DOHH2 (cell line): ENCODE measurements around the gene RASGRP2.

Experiments used
- H3F3A ChIP-seq: fragments of 200-600 bp; sonication (generic), shearing (Covaris generic); 2 replicates; pipeline ENCODE4 v1.6.0; 2016; ENCODE audit warnings: antibody characterized with exemption, mild to moderate bottlenecking; ENCODE audit not compliant: control insufficient read depth, insufficient read depth
- H3K27ac ChIP-seq: fragments of 200-600 bp; sonication (generic); 2 replicates; pipeline ENCODE4 v1.5.1; 2014; ENCODE audit warnings: low read depth, mild to moderate bottlenecking, low read length, moderate library complexity
- H3K27me3 ChIP-seq: fragments of 200-600 bp; sonication (generic); 2 replicates; pipeline ENCODE4 v1.6.1; 2014; ENCODE audit warnings: mild to moderate bottlenecking, low read length, mixed read lengths; ENCODE audit not compliant: control insufficient read depth
- H3K36me3 ChIP-seq: fragments of 200-600 bp; sonication (generic); 2 replicates; pipeline ENCODE4 v1.6.1; 2014; ENCODE audit warnings: mild to moderate bottlenecking, low read length, moderate library complexity, mixed read lengths; ENCODE audit not compliant: control insufficient read depth
- H3K4me1 ChIP-seq: fragments of 200-600 bp; sonication (generic); 2 replicates; pipeline ENCODE4 v1.6.1; 2014; ENCODE audit warnings: mild to moderate bottlenecking, low read length, mixed read lengths; ENCODE audit not compliant: control insufficient read depth
- H3K4me2 ChIP-seq: fragments of 200-600 bp; sonication (generic); 2 replicates; pipeline ENCODE4 v1.6.0; 2014; ENCODE audit warnings: mild to moderate bottlenecking, low read length, moderate library complexity
- H3K4me3 ChIP-seq: fragments of 200-600 bp; sonication (generic); 2 replicates; pipeline ENCODE4 v1.5.1; 2014; ENCODE audit warnings: mild to moderate bottlenecking, low read length, mixed read lengths
- H3K79me2 ChIP-seq: fragments of 200-600 bp; sonication (generic); 2 replicates; pipeline ENCODE4 v1.6.1; 2014; ENCODE audit warnings: mild to moderate bottlenecking, low read length, mixed read lengths; ENCODE audit not compliant: control insufficient read depth
- H3K9me2 ChIP-seq: fragments of 200-600 bp; sonication (generic); replicated peaks from 2 replicates; pipeline ENCODE4 v1.6.1; 2014; ENCODE audit warnings: mild to moderate bottlenecking, low read length, mixed read lengths; ENCODE audit not compliant: control insufficient read depth
- H3K9me3 ChIP-seq: fragments of 200-600 bp; sonication (generic); 2 replicates; pipeline ENCODE4 v1.6.1; 2014; ENCODE audit warnings: antibody characterized with exemption, low read length, mixed read lengths; ENCODE audit not compliant: control insufficient read depth, insufficient read depth
- H4K20me1 ChIP-seq: fragments of 200-600 bp; sonication (generic); 2 replicates; pipeline ENCODE4 v1.6.0; 2014; ENCODE audit warnings: low read depth, mild to moderate bottlenecking, antibody characterized with exemption, low read length, moderate library complexity; ENCODE audit not compliant: control insufficient read depth, insufficient read depth
- EZH2phosphoT487 ChIP-seq: fragments of 200-600 bp; sonication (generic); IDR thresholded peaks from 2 replicates; pipeline ENCODE4 v1.6.1; 2017; ENCODE audit warnings: borderline replicate concordance, mild to moderate bottlenecking, antibody characterized with exemption, low read length, moderate library complexity, mixed read lengths
- TF ChIP-seq, protein P1 (sequence below): fragments of 200-600 bp; sonication (generic); IDR thresholded peaks from one replicate; pipeline ENCODE4 v1.5.1; 2014; ENCODE audit warnings: antibody characterized with exemption, mild to moderate bottlenecking, low read depth, low read length; ENCODE audit not compliant: poor library complexity, severe bottlenecking

The RASGRP2 gene

DNA sequence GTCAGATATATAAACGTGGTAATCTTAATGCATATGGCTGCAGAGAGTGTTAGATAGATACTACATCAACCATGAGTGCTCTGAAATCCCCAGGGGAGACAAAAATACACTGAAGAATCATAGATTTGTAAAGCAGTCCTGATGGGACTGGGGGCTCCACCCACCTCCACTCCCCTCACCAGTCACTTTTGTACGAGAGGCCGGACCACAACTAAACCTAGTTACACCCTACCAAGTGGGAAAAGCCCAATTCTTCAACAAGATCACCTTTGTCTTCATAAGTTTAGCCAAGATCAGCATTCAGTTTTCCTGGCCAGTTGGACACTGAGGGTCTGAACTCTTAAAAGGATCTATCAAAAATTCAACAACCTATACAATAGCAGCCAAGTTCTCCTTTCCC lies 32.9 kb upstream of the RASGRP2 start:
- Histone ChIP-seq H3K36me3 (peaks cover 72% of the 10 kb centered on the region), H3K9me2 (no peaks in the 10 kb centered on the region), H3K4me3 (peak overlapping the region; percentile 96), H3K4me2 (peak overlapping the region; percentile 85), H3K79me2 (peaks cover 73% of the 10 kb centered on the region), H3K27me3 (no peaks in the 10 kb centered on the region), H3K4me1 (peaks cover 72% of the 10 kb centered on the region), H4K20me1 (peaks cover 34% of the 10 kb centered on the region), H3F3A (peaks cover 67% of the 10 kb centered on the region), H3K9me3 (no peaks in the 10 kb centered on the region), H3K27ac (peak overlapping the region; percentile 86)
- TF ChIP-seq EZH2phosphoT487, result no peak
- TF ChIP-seq, protein P1, sequence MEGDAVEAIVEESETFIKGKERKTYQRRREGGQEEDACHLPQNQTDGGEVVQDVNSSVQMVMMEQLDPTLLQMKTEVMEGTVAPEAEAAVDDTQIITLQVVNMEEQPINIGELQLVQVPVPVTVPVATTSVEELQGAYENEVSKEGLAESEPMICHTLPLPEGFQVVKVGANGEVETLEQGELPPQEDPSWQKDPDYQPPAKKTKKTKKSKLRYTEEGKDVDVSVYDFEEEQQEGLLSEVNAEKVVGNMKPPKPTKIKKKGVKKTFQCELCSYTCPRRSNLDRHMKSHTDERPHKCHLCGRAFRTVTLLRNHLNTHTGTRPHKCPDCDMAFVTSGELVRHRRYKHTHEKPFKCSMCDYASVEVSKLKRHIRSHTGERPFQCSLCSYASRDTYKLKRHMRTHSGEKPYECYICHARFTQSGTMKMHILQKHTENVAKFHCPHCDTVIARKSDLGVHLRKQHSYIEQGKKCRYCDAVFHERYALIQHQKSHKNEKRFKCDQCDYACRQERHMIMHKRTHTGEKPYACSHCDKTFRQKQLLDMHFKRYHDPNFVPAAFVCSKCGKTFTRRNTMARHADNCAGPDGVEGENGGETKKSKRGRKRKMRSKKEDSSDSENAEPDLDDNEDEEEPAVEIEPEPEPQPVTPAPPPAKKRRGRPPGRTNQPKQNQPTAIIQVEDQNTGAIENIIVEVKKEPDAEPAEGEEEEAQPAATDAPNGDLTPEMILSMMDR, result no peak

DNA sequence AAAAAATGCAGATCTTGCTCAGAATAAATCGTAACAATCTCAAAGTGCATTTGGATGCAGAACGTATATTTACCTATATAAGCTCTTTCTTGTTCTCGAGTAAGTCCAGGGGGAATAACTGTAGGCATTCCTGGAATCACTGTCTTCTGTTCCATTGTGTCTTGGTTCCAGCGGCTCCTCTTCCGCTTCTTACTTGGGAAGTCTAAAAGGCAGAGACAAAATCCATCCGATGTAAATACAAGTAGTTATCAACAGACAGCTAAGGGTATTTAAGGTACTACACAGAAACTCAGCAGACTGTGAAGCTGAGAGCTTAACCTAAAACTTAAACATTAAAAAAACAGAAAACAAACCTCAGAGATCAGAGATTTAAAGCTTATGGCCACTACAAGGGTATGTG lies 32.5 kb upstream of the RASGRP2 start:
- H3K79me2 ChIP-seq, result peaks cover 77% of the 10 kb centered on the region
- no peaks in the 10 kb centered on the region for H3K27me3 ChIP-seq
- H3K9me3 ChIP-seq, result no peaks in the 10 kb centered on the region
- H4K20me1 ChIP-seq, result peaks cover 39% of the 10 kb centered on the region
- peaks cover 72% of the 10 kb centered on the region for H3F3A ChIP-seq
- peaks cover 77% of the 10 kb centered on the region for H3K36me3 ChIP-seq
- peak overlapping the region; percentile 96 for H3K4me3 ChIP-seq
- peak overlapping the region; percentile 86 for H3K27ac ChIP-seq
- peaks cover 74% of the 10 kb centered on the region for H3K4me1 ChIP-seq
- H3K4me2 ChIP-seq, result peak overlapping the region; percentile 85
- TF ChIP-seq EZH2phosphoT487, result no peak
- TF ChIP-seq, protein P1, result no peak
- no peaks in the 10 kb centered on the region for H3K9me2 ChIP-seq

DNA sequence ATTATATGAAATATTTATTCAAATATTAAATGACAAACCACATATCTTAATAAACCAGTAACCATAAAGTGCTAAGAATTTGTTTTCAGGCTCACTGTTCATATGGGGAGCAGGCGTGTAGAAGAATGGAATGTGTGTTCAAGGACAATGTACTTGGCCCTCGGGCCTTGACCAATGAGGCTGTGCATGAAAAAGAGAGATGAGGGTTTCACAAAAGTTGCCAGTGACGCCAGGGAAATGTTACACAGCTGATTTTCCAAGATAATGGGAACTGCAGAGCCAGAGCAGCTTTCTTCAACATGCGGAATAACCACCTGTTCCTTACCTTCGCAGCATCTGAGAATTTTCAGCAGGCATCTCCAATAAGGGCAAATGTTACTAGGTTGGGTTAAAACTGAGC lies 30.2 kb upstream of the RASGRP2 start:
- Histone ChIP-seq H3K4me1 (peaks cover 70% of the 10 kb centered on the region), H3K27me3 (no peaks in the 10 kb centered on the region), H3K9me2 (no peaks in the 10 kb centered on the region), H3F3A (peaks cover 82% of the 10 kb centered on the region), H3K9me3 (no peaks in the 10 kb centered on the region), H3K36me3 (peaks cover 84% of the 10 kb centered on the region), H3K4me3 (peak overlapping the region; percentile 57), H3K4me2 (peak overlapping the region; percentile 85), H3K27ac (peak overlapping the region; percentile 86), H3K79me2 (peaks cover 87% of the 10 kb centered on the region), H4K20me1 (peaks cover 56% of the 10 kb centered on the region)
- TF ChIP-seq, protein P1, result no peak
- no peak for TF ChIP-seq EZH2phosphoT487
